Neural cell (in vitro differentiated cells): ENCODE results near the gene P3H3. TPM values are rescaled to one million over a fixed set of nuclear protein-coding genes. Genes with fewer than 3 reads are reported as not detected.
A peak's percentile ranks its signal among the peaks of the same experiment; 100 is the strongest.

Experiments used
- H2AFZ ChIP-seq: fragments of 200-600, 300-800 bp; sonication (generic), shearing (Covaris generic); 2 replicates; pipeline ENCODE4 v1.6.0; 2014; ENCODE audit warnings: low read depth, mild to moderate bottlenecking, antibody characterized with exemption, low read length, moderate library complexity
- H3F3A ChIP-seq: fragments of 200-600 bp; shearing (Covaris generic); 2 replicates; pipeline ENCODE4 v1.6.1; 2016; ENCODE audit warnings: mild to moderate bottlenecking, moderate library complexity, mixed read lengths, antibody characterized with exemption, low read length; ENCODE audit not compliant: insufficient read depth, poor library complexity, severe bottlenecking
- H3K27ac ChIP-seq: fragments of 200-600, 300-800 bp; sonication (generic), shearing (Covaris generic); 2 replicates; pipeline ENCODE4 v1.5.1; 2014; ENCODE audit warnings: mild to moderate bottlenecking, low read length, moderate library complexity
- H3K27me3 ChIP-seq: fragments of 300-800, 200-600 bp; sonication (generic), shearing (Covaris generic); 2 replicates; pipeline ENCODE4 v1.6.0; 2014; ENCODE audit warnings: mild to moderate bottlenecking, low read depth, low read length, moderate library complexity; ENCODE audit not compliant: insufficient read depth
- H3K36me3 ChIP-seq: fragments of 300-800, 200-600 bp; sonication (generic), shearing (Covaris generic); 2 replicates; pipeline ENCODE4 v1.5.1; 2014; ENCODE audit warnings: mild to moderate bottlenecking, antibody characterized with exemption, low read length, moderate library complexity; ENCODE audit not compliant: insufficient read depth
- H3K4me2 ChIP-seq: fragments of 300-800, 200-600 bp; sonication (generic), shearing (Covaris generic); 2 replicates; pipeline ENCODE4 v1.6.0; 2014; ENCODE audit warnings: mild to moderate bottlenecking, low read length
- H3K4me3 ChIP-seq: fragments of 300-800, 200-600 bp; sonication (generic), shearing (Covaris generic); 2 replicates; pipeline ENCODE4 v1.5.1; 2014; ENCODE audit warnings: mild to moderate bottlenecking, low read length, moderate library complexity
- H3K79me2 ChIP-seq: fragments of 200-600 bp; shearing (Covaris generic); replicated peaks from 2 replicates; pipeline ENCODE4 v1.6.0; 2014; ENCODE audit warnings: mild to moderate bottlenecking, low read length, moderate library complexity; ENCODE audit not compliant: insufficient read depth
- H3K9ac ChIP-seq: fragments of 300-800, 200-600 bp; sonication (generic), shearing (Covaris generic); 2 replicates; pipeline ENCODE4 v1.6.1; 2016; ENCODE audit warnings: mild to moderate bottlenecking, low read length, mixed read lengths
- H3K9me2 ChIP-seq: fragments of 200-600 bp; shearing (Covaris generic); 2 replicates; pipeline ENCODE4 v1.6.1; 2016; ENCODE audit warnings: mild to moderate bottlenecking, low read length, mixed read lengths; ENCODE audit not compliant: insufficient read depth
- H3K9me3 ChIP-seq: fragments of 200-600, 300-800 bp; sonication (generic), shearing (Covaris generic); 2 replicates; pipeline ENCODE4 v1.6.1; 2016; ENCODE audit warnings: mild to moderate bottlenecking, mixed run types, low read length, moderate library complexity, mixed read lengths
- H4K20me1 ChIP-seq: fragments of 200-600 bp; shearing (Covaris generic); 2 replicates; pipeline ENCODE4 v1.6.1; 2016; ENCODE audit warnings: mild to moderate bottlenecking, mixed run types; ENCODE audit not compliant: insufficient read depth
- CTCF ChIP-seq: fragments of 450-650 bp; IDR thresholded peaks from 2 replicates; pipeline ENCODE4 v1.5.1; 2014; ENCODE audit warnings: antibody characterized with exemption, mild to moderate bottlenecking, moderate library complexity; ENCODE audit not compliant: poor library complexity, severe bottlenecking
- EP300 ChIP-seq: fragments of 450-650 bp; conservative IDR thresholded peaks from 2 replicates; pipeline ENCODE4 v1.6.1; 2014; ENCODE audit warnings: antibody characterized with exemption, mild to moderate bottlenecking, moderate library complexity; ENCODE audit not compliant: poor library complexity, severe bottlenecking
- EZH2 ChIP-seq: fragments of 200-600, 300-800 bp; shearing (Covaris generic), sonication (generic); IDR thresholded peaks from 2 replicates; pipeline ENCODE4 v1.6.1; 2014; ENCODE audit warnings: antibody characterized with exemption, low read length, borderline replicate concordance, mild to moderate bottlenecking; ENCODE audit not compliant: insufficient read depth, poor library complexity, severe bottlenecking
- MXI1 ChIP-seq: fragments of 450-650 bp; conservative IDR thresholded peaks from 2 replicates; pipeline ENCODE4 v1.6.1; 2014; ENCODE audit warnings: antibody characterized with exemption, mild to moderate bottlenecking; ENCODE audit not compliant: poor library complexity, severe bottlenecking
- POLR2AphosphoS5 ChIP-seq: IDR thresholded peaks from 2 replicates; pipeline ENCODE4 v1.6.1; 2012
- RAD21 ChIP-seq: fragments of 450-650 bp; conservative IDR thresholded peaks from 2 replicates; pipeline ENCODE4 v1.6.1; 2014; ENCODE audit warnings: antibody characterized with exemption, mild to moderate bottlenecking, moderate library complexity
- REST ChIP-seq: IDR thresholded peaks from 2 replicates; pipeline ENCODE4 v1.6.1; 2012; ENCODE audit warnings: borderline replicate concordance
- SMC3 ChIP-seq: fragments of 450-650 bp; conservative IDR thresholded peaks from 2 replicates; pipeline ENCODE4 v1.6.1; 2014; ENCODE audit warnings: antibody characterized with exemption, mild to moderate bottlenecking, moderate library complexity; ENCODE audit not compliant: poor library complexity
- TAF1 ChIP-seq: IDR thresholded peaks from 2 replicates; pipeline ENCODE4 v1.6.1; 2012; ENCODE audit warnings: low read depth
- polyA plus RNA-seq: library from polyadenylated mRNA; depleted of rRNA; stranded (reverse); fragments of >200 nt; gene quantifications from 2 replicates; pipeline ENCODE4 v1.2.3, GENCODE V29; 2014

Gene P3H3
- polyA plus RNA-seq, 1 donor from 2014 or later: 58.9 TPM

- Histone ChIP-seq H2AFZ (no peak overlapping the region), H3F3A (peaks cover 10% of the 10 kb centered on the region), H3K27me3 (no peaks in the 10 kb centered on the region), H3K27ac (peak overlapping the region; percentile 87), H3K4me3 (peak overlapping the region; percentile 70), H3K9me3 (no peaks in the 10 kb centered on the region), H3K79me2 (peaks cover 30% of the 10 kb centered on the region), H3K9ac (peak overlapping the region; percentile 95), H3K4me2 (no peak overlapping the region), H4K20me1 (no peaks in the 10 kb centered on the region), H3K9me2 (no peaks in the 10 kb centered on the region), H3K36me3 (no peaks in the 10 kb centered on the region)
- no peak for TF ChIP-seq TAF1
- TF ChIP-seq POLR2AphosphoS5: no peak
- TF ChIP-seq EZH2: no peak
- no peak for TF ChIP-seq REST
- TF ChIP-seq EP300: no peak
- no peak for TF ChIP-seq CTCF
- no peak for TF ChIP-seq MXI1
- no peak for TF ChIP-seq SMC3
- TF ChIP-seq RAD21: no peak
Measured at GRCh38 chr12:6826125-6826733, 2.0 kb upstream of the P3H3 start.

- Histone ChIP-seq H3K9me3 (no peaks in the 10 kb centered on the region), H3K4me2 (peak overlapping the region; percentile 36), H4K20me1 (no peaks in the 10 kb centered on the region), H3K4me3 (peak overlapping the region; percentile 58), H3K27me3 (no peaks in the 10 kb centered on the region), H3F3A (peaks cover 10% of the 10 kb centered on the region), H3K9me2 (no peaks in the 10 kb centered on the region), H3K9ac (peak overlapping the region; percentile 95), H3K36me3 (no peaks in the 10 kb centered on the region), H2AFZ (no peak overlapping the region), H3K27ac (peak overlapping the region; percentile 87), H3K79me2 (peaks cover 29% of the 10 kb centered on the region)
- TF ChIP-seq SMC3 (peak; percentile 13), RAD21 (no peak), TAF1 (no peak), POLR2AphosphoS5 (no peak), REST (no peak), EP300 (no peak), MXI1 (no peak), EZH2 (no peak), CTCF (no peak)
Measured at GRCh38 chr12:6826734-6827436, 1.3 kb upstream of the P3H3 start.
